Measurements from ENCODE around the gene NRCAM.

NRCAM gene

GRCh38 chr7:108457871-108458270, 1.6 kb upstream of the NRCAM start:
- DNase-seq = no peak

- no peak for DNase-seq
Observed at GRCh38 chr7:108456845-108457540, 757 bp upstream of the NRCAM start.

GRCh38 chr7:108455551-108455997, 662 bp downstream of the NRCAM start:
- no peak for DNase-seq

GRCh38 chr7:108454674-108455550, 1.3 kb downstream of the NRCAM start:
- DNase-seq = no peak

GRCh38 chr7:108454317-108454673, 1.9 kb downstream of the NRCAM start:
- no peak for DNase-seq

- DNase-seq = no peak
Observed at GRCh38 chr7:108453320-108453719, 2.9 kb downstream of the NRCAM start.

- peak; percentile 24 to 27 for DNase-seq
Observed at GRCh38 chr7:108452707-108453106, 3.5 kb downstream of the NRCAM start.

GRCh38 chr7:108451296-108451848, 4.9 kb downstream of the NRCAM start:
- no peak for DNase-seq

- no peak for DNase-seq
Observed at GRCh38 chr7:108450160-108450559, 6.1 kb downstream of the NRCAM start.

- no peak for DNase-seq
Observed at GRCh38 chr7:108449521-108449920, 6.7 kb downstream of the NRCAM start.

- DNase-seq = no peak
Observed at GRCh38 chr7:108448584-108449505, 7.4 kb downstream of the NRCAM start.

- no peak for DNase-seq
Observed at GRCh38 chr7:108442039-108442568, 14.1 kb downstream of the NRCAM start.

GRCh38 chr7:108441392-108441955, 14.8 kb downstream of the NRCAM start:
- DNase-seq = no peak

GRCh38 chr7:108440613-108441012, 15.6 kb downstream of the NRCAM start:
- no peak for DNase-seq

GRCh38 chr7:108436906-108437305, 19.3 kb downstream of the NRCAM start:
- DNase-seq = no peak

- DNase-seq = no peak
Observed at GRCh38 chr7:108434010-108434409, 22.2 kb downstream of the NRCAM start.

- DNase-seq = no peak
Observed at GRCh38 chr7:108431099-108431498, 25.1 kb downstream of the NRCAM start.

- no peak for DNase-seq
Observed at GRCh38 chr7:108430664-108431063, 25.6 kb downstream of the NRCAM start.

- DNase-seq = no peak
Observed at GRCh38 chr7:108427766-108428165, 28.5 kb downstream of the NRCAM start.

GRCh38 chr7:108425714-108426275, 30.4 kb downstream of the NRCAM start:
- no peak for DNase-seq

- DNase-seq = no peak
Observed at GRCh38 chr7:108424013-108424412, 32.2 kb downstream of the NRCAM start.

All from AML-193 (cell line).